Thyroid gland (tissue), 4 donors: ENCODE results near the gene UPK3A. TPM values are rescaled to one million over a fixed set of nuclear protein-coding genes. Genes with fewer than 3 reads are reported as not detected.
A peak's percentile ranks its signal among the peaks of the same experiment; 100 is the strongest.

Experiments used
- DNase-seq, 2 donors: peaks; one replicate each; pipeline ENCODE4 v3.0.0-alpha.2; 2019
- H3K27ac ChIP-seq, 3 donors: fragments of 200-600 bp; sonication (generic); 1 replicate in 2 of 3; 2 replicates in 1 of 3; pipeline ENCODE4 v1.5.1; 2016 to 2019; ENCODE audit warnings: mild to moderate bottlenecking in 1 of 3, moderate library complexity in 1 of 3
- H3K27me3 ChIP-seq: fragments of 200-600 bp; sonication (generic); one replicate; pipeline ENCODE4 v1.5.1; 2019
- H3K36me3 ChIP-seq, 2 donors: fragments of 200-600 bp; sonication (generic); one replicate each; pipeline ENCODE4 v1.5.1; 2016 to 2019
- H3K4me1 ChIP-seq, 2 donors: fragments of 200-600 bp; sonication (generic); one replicate each; pipeline ENCODE4 v1.5.1; 2017 to 2019
- H3K4me3 ChIP-seq, 3 donors: fragments of 200-600 bp; sonication (generic); replicated peaks in 1 of 3; 1 replicate in 2 of 3; 2 replicates in 1 of 3; pipeline ENCODE4 v1.5.1; 2016; ENCODE audit warnings: mild to moderate bottlenecking in 1 of 3
- H3K9me3 ChIP-seq: fragments of 200-600 bp; sonication (generic); one replicate; pipeline ENCODE4 v1.5.1; 2017
- CTCF ChIP-seq, 6 experiments: fragments of 200-600 bp in 3 of 6; fragments of 450-650 bp in 3 of 6; sonication (generic) in 3 of 6; IDR thresholded peaks; one replicate each; pipeline ENCODE4 v1.5.1; 2016 to 2019; ENCODE audit warnings: antibody characterized with exemption in 6 of 6, mild to moderate bottlenecking in 2 of 6, inconsistent platforms in 1 of 6, moderate library complexity in 1 of 6
- POLR2A ChIP-seq, 2 donors: fragments of 450-650 bp; IDR thresholded peaks; one replicate each; pipeline ENCODE4 v1.6.1; 2017; ENCODE audit warnings: antibody characterized with exemption in 2 of 2, mild to moderate bottlenecking in 2 of 2, moderate library complexity in 1 of 2
- WGBS, 2 donors: methylation state at CpG; one replicate each; pipeline ENCODE4 v1.1.5; 2017; 5-methylcytosine and 5-hydroxymethylcytosine counted together
- intact Hi-C: fragments of 100-400 bp; cut with DNase I; formaldehyde crosslinking; loops from one replicate; pipeline ENCODE4 v1.15.1; 2023
- total RNA-seq, 4 donors: library from RNA; depleted of rRNA; stranded (reverse); fragments of >200 nt; gene quantifications; one replicate each; pipeline ENCODE4 v1.2.3, GENCODE V29; 2016

The UPK3A gene
- total RNA-seq, 4 donors from 2014 or later, result 2.1 to 3.9 (median 2.6) TPM; not detected in 1

- WGBS, 2 donors, result 80 to 89% methylated on average over 15 to 16 of the region's 16 CpGs
Observed at GRCh38 chr22:45270095-45271020, 14.4 kb upstream of the UPK3A start.

GRCh38 chr22:45271667-45272201 lies 13.0 kb upstream of the UPK3A start:
- peak overlapping the region; percentile 65 to 76 (median 73) for H3K27ac ChIP-seq
- TF ChIP-seq POLR2A (IDR thresholded peaks at IDR 0.05) (no peak), CTCF (IDR thresholded peaks at IDR 0.05) (no peak)
- peak in 1 of 2 donors; percentile 11 for DNase-seq
- H3K9me3 ChIP-seq, result no peaks in the 10 kb centered on the region
- H3K36me3 ChIP-seq, result no peaks in the 10 kb centered on the region
- peaks cover 10 to 17% of the 10 kb centered on the region in 2 donors for H3K4me1 ChIP-seq
- 53 to 70% methylated on average over 13 of the region's 13 CpGs for WGBS, 2 donors
- intact Hi-C loops, result loop anchor here (5.0 kb wide), 2 partner anchors 36 to 281 kb away; partner anchors contain the start of gene FAM118A
- H3K27me3 ChIP-seq, result no peaks in the 10 kb centered on the region
- no peak overlapping the region for H3K4me3 ChIP-seq

More at GRCh38 chr22:45270095-45271020, 14.4 kb upstream of the UPK3A start:
- H3K36me3 ChIP-seq, result no peaks in the 10 kb centered on the region
- no peak for DNase-seq
- H3K4me1 ChIP-seq, result peaks cover 10 to 17% of the 10 kb centered on the region in 2 donors
- TF ChIP-seq CTCF (IDR thresholded peaks at IDR 0.05) (no peak), POLR2A (IDR thresholded peaks at IDR 0.05) (no peak)
- no peaks in the 10 kb centered on the region for H3K9me3 ChIP-seq
- H3K27me3 ChIP-seq, result no peaks in the 10 kb centered on the region
- intact Hi-C loops, result loop anchor here (5.0 kb wide), 2 partner anchors 37 to 282 kb away; partner anchors contain the start of gene FAM118A
- no peak overlapping the region for H3K4me3 ChIP-seq
- no peak overlapping the region for H3K27ac ChIP-seq

GRCh38 chr22:45272498-45272897 lies 12.3 kb upstream of the UPK3A start:
- no peak for DNase-seq
- Histone ChIP-seq H3K9me3 (no peaks in the 10 kb centered on the region), H3K4me3 (no peak overlapping the region), H3K36me3 (no peaks in the 10 kb centered on the region), H3K27me3 (no peaks in the 10 kb centered on the region), H3K27ac (peak overlapping the region; percentile 65 to 76 (median 73)), H3K4me1 (peaks cover 10 to 17% of the 10 kb centered on the region in 2 donors)
- WGBS, 2 donors, result 82 to 100% methylated on average over 3 to 7 of the region's 7 CpGs
- intact Hi-C loops, result loop anchor here (5.0 kb wide), 2 partner anchors 35 to 280 kb away; partner anchors contain the start of gene FAM118A
- TF ChIP-seq POLR2A (IDR thresholded peaks at IDR 0.05) (no peak), CTCF (IDR thresholded peaks at IDR 0.05) (no peak)

- H3K9me3 ChIP-seq, result no peaks in the 10 kb centered on the region
- 86 to 90% methylated on average over 15 of the region's 15 CpGs for WGBS, 2 donors
- no peak for TF ChIP-seq CTCF (IDR thresholded peaks at IDR 0.05)
- TF ChIP-seq POLR2A (IDR thresholded peaks at IDR 0.05), result no peak
- no peak overlapping the region for H3K27ac ChIP-seq
- peaks cover 10 to 13% of the 10 kb centered on the region in 2 donors for H3K4me1 ChIP-seq
- no peak for DNase-seq
- intact Hi-C loops, result loop anchor here (5.0 kb wide), 2 partner anchors 34 to 279 kb away; partner anchors contain the start of gene FAM118A
- H3K36me3 ChIP-seq, result no peaks in the 10 kb centered on the region
- H3K27me3 ChIP-seq, result no peaks in the 10 kb centered on the region
- no peak overlapping the region for H3K4me3 ChIP-seq
Observed at GRCh38 chr22:45273452-45274075, 11.2 kb upstream of the UPK3A start.
